Caco-2 (cell line): ENCODE results near the gene LRBA. TPM values are rescaled to one million over a fixed set of nuclear protein-coding genes. Genes with fewer than 3 reads are reported as not detected.

Experiments
- BruUV-seq: library from RNA; stranded (reverse); fragments of 400-500 nt; replicated peaks from 2 replicates; lab custom pipeline; 2021; lab: Mats Ljungman, UMichigan
- CTCF ChIA-PET: fragments of 300-600 bp; sonication (Branson Sonifier 250); formaldehyde crosslinking; loops from one replicate; lab custom pipeline; 2022; ENCODE audit warnings: antibody characterized with exemption; lab: Charles Lee
- POLR2A ChIA-PET: fragments of 300-600 bp; sonication (Branson Sonifier 250); formaldehyde crosslinking; loops from one replicate; lab custom pipeline; 2022; ENCODE audit warnings: antibody characterized with exemption; lab: Charles Lee
- DNase-seq, 2 experiments: peaks; one replicate each; pipeline versions ENCODE4 v3.0.0 to v3.0.0-alpha.2; 2020 to 2022
- H3K27me3 ChIP-seq: replicated peaks from 2 replicates; pipeline ENCODE4 v1.6.0; 2011; ENCODE audit warnings: low read length; ENCODE audit not compliant: control insufficient read depth, insufficient read depth
- H3K36me3 ChIP-seq: 2 replicates; pipeline ENCODE4 v1.5.1; 2011; ENCODE audit warnings: low read length; ENCODE audit not compliant: control insufficient read depth, insufficient read depth
- H3K4me1 ChIP-seq: fragments of 250-450 bp; sonication (Bioruptor Pico); 2 replicates; pipeline ENCODE4 v1.5.1; 2020; ENCODE audit warnings: mild to moderate bottlenecking
- H3K4me3 ChIP-seq: 2 replicates; pipeline ENCODE4 v1.5.1; 2011; ENCODE audit warnings: low read depth, mild to moderate bottlenecking, control low read depth, low read length
- H3K9me3 ChIP-seq: fragments of 250-450 bp; sonication (Bioruptor Pico); 2 replicates; pipeline ENCODE4 v1.5.1; 2020; ENCODE audit warnings: mild to moderate bottlenecking, moderate library complexity
- H3K27ac Mint-ChIP-seq: one replicate; pipeline ENCODE4 v1.8.0; 2022; ENCODE audit warnings: mixed read lengths; ENCODE audit not compliant: unreplicated experiment
- H3K27me3 Mint-ChIP-seq: one replicate; pipeline ENCODE4 v1.8.0; 2022; ENCODE audit warnings: mixed read lengths; ENCODE audit not compliant: insufficient read depth, unreplicated experiment
- H3K36me3 Mint-ChIP-seq: one replicate; pipeline ENCODE4 v1.8.0; 2022; ENCODE audit warnings: mild to moderate bottlenecking, mixed read lengths; ENCODE audit not compliant: insufficient read depth, unreplicated experiment
- H3K4me1 Mint-ChIP-seq: one replicate; pipeline ENCODE4 v1.8.0; 2022; ENCODE audit warnings: low read depth, mixed read lengths; ENCODE audit not compliant: unreplicated experiment
- H3K4me3 Mint-ChIP-seq: one replicate; pipeline ENCODE4 v1.8.0; 2022; ENCODE audit warnings: mild to moderate bottlenecking, moderate library complexity, mixed read lengths; ENCODE audit not compliant: unreplicated experiment
- H3K9me3 Mint-ChIP-seq: one replicate; pipeline ENCODE4 v1.8.0; 2022; ENCODE audit warnings: mixed read lengths; ENCODE audit not compliant: unreplicated experiment
- intact Hi-C: fragments of 100-400 bp; cut with micrococcal nuclease; formaldehyde crosslinking; loops from one replicate; pipeline ENCODE4 v1.10.0; 2022; ENCODE audit not compliant: unreplicated experiment
- total RNA-seq: library from RNA; stranded (reverse); gene quantifications from 2 replicates; pipeline ENCODE4 v1.2.3, GENCODE V29; 2022
- TF ChIP-seq, protein P1 (sequence below), 2 experiments: fragments of 200-600 bp in 1 of 2; IDR thresholded peaks; 1 replicate in 1 of 2; 2 replicates in 1 of 2; pipeline versions ENCODE4 v1.5.1 to v1.8.0; 2011 to 2022; ENCODE audit warnings: antibody characterized with exemption in 1 of 2, control low read depth in 1 of 2, inconsistent platforms in 1 of 2, low read depth in 1 of 2, low read length in 1 of 2, mild to moderate bottlenecking in 1 of 2, moderate library complexity in 1 of 2; ENCODE audit not compliant: insufficient read depth in 1 of 2, severe bottlenecking in 1 of 2, unreplicated experiment in 1 of 2

LRBA gene
- total RNA-seq, 1 experiment from 2014 or later = 53.2 TPM

DNA sequence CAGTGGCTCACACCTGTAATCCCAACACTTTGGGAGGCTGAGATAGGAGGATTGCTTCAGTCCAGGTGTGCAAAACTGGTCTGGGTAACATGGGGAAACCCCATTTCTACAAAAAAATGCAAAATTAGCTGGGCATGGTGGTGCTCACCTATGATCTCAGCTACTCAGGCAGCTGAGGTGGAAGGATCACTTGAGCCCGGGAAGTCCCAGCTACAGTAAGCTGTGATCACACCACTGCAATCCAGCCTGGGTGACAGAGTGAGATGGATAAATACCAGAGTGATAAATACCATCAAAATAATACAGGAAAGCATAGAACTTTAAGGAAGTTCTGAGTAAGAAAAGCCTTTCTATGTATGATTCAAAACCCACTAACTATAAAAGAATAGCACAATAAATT, 52.8 kb downstream of the LRBA start:
- TF ChIP-seq, protein P1, sequence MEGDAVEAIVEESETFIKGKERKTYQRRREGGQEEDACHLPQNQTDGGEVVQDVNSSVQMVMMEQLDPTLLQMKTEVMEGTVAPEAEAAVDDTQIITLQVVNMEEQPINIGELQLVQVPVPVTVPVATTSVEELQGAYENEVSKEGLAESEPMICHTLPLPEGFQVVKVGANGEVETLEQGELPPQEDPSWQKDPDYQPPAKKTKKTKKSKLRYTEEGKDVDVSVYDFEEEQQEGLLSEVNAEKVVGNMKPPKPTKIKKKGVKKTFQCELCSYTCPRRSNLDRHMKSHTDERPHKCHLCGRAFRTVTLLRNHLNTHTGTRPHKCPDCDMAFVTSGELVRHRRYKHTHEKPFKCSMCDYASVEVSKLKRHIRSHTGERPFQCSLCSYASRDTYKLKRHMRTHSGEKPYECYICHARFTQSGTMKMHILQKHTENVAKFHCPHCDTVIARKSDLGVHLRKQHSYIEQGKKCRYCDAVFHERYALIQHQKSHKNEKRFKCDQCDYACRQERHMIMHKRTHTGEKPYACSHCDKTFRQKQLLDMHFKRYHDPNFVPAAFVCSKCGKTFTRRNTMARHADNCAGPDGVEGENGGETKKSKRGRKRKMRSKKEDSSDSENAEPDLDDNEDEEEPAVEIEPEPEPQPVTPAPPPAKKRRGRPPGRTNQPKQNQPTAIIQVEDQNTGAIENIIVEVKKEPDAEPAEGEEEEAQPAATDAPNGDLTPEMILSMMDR (IDR thresholded peaks at IDR 0.05; ENCODE audit: insufficient read depth in 1 of 2, low read depth in 1 of 2, low read length in 1 of 2, severe bottlenecking in 1 of 2, unreplicated experiment in 1 of 2) = no peak
- no peaks in the 10 kb centered on the region for H3K4me1 Mint-ChIP-seq
- H3K4me3 Mint-ChIP-seq = no peak overlapping the region
- Histone ChIP-seq H3K4me1 (no peaks in the 10 kb centered on the region; the same call in 1 of the 2 replicates), H3K27me3 (no peaks in the 10 kb centered on the region), H3K36me3 (no peaks in the 10 kb centered on the region; the same call in 1 of the 2 replicates), H3K4me3 (no peak overlapping the region), H3K9me3 (peaks cover 22% of the 10 kb centered on the region)
- intact Hi-C loops = no loop called here
- DNase-seq = no peak
- ChIA-PET CTCF (no interaction called here), POLR2A (no interaction called here)
- peaks cover 17% of the 10 kb centered on the region for H3K9me3 Mint-ChIP-seq
- peaks cover 11% of the 10 kb centered on the region for H3K36me3 Mint-ChIP-seq
- no peak overlapping the region for H3K27ac Mint-ChIP-seq
- H3K27me3 Mint-ChIP-seq = no peaks in the 10 kb centered on the region
- no TSS peak for BruUV-seq

DNA sequence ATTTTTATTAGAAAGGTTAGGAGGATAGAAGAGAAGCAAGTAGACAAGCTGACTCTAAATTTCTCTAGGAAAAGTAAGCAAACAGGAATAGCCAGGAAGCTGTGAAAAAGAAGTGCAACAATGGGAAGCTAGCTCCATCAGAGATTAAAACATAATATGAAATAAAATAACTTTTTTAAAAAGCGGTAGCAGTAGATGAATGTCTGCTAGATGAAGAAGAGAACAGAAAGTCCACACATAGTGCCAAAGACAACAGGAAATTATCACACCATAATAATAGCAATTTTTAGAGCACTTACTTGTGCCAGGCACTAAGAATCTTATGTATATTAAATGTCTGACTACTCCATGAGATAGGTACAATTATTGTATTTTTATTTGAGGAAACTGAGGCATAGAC, 53.5 kb downstream of the LRBA start:
- no peak for DNase-seq
- BruUV-seq = no TSS peak
- Mint-ChIP-seq H3K4me3 (no peak overlapping the region), H3K4me1 (no peaks in the 10 kb centered on the region), H3K36me3 (peaks cover 17% of the 10 kb centered on the region), H3K27ac (no peak overlapping the region), H3K9me3 (peaks cover 24% of the 10 kb centered on the region), H3K27me3 (no peaks in the 10 kb centered on the region)
- intact Hi-C loops = no loop called here
- POLR2A ChIA-PET = no interaction called here
- Histone ChIP-seq H3K4me1 (no peaks in the 10 kb centered on the region; the same call in 1 of the 2 replicates), H3K36me3 (no peaks in the 10 kb centered on the region; the same call in 1 of the 2 replicates), H3K27me3 (no peaks in the 10 kb centered on the region), H3K9me3 (peaks cover 24% of the 10 kb centered on the region), H3K4me3 (no peak overlapping the region)
- CTCF ChIA-PET = no interaction called here
- TF ChIP-seq, protein P1 (IDR thresholded peaks at IDR 0.05; ENCODE audit: insufficient read depth in 1 of 2, low read depth in 1 of 2, low read length in 1 of 2, severe bottlenecking in 1 of 2, unreplicated experiment in 1 of 2) = no peak

DNA sequence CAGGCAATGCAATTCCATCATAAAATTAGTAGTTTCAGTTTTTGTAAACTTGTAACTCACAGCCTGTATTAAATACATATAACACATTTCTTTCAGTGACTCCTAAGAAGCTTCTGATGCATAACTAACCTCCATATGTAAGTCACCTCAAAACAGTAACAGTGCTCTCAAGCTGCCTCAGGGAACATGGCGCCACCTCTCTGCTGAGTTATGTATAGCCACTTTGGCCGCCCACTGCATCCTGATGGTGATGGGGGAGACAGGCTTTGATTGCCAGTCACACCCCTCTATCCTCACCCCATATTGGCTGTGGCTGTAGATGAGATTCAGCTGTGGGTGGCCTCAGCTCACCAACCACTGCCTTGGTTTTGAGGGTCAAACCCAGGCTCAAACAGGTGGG, 54.3 kb downstream of the LRBA start:
- H3K4me3 Mint-ChIP-seq = no peak overlapping the region
- peaks cover 24% of the 10 kb centered on the region for H3K9me3 ChIP-seq
- H3K27me3 Mint-ChIP-seq = no peaks in the 10 kb centered on the region
- POLR2A ChIA-PET = no interaction called here
- no TSS peak for BruUV-seq
- H3K4me3 ChIP-seq = no peak overlapping the region
- H3K4me1 ChIP-seq = no peaks in the 10 kb centered on the region; the same call in 1 of the 2 replicates
- intact Hi-C loops = no loop called here
- CTCF ChIA-PET = no interaction called here
- TF ChIP-seq, protein P1 (IDR thresholded peaks at IDR 0.05; ENCODE audit: insufficient read depth in 1 of 2, low read depth in 1 of 2, low read length in 1 of 2, severe bottlenecking in 1 of 2, unreplicated experiment in 1 of 2) = peak; percentile 26 to 38
- H3K36me3 ChIP-seq = no peaks in the 10 kb centered on the region; the same call in 1 of the 2 replicates
- H3K36me3 Mint-ChIP-seq = peaks cover 17% of the 10 kb centered on the region
- no peaks in the 10 kb centered on the region for H3K27me3 ChIP-seq
- H3K9me3 Mint-ChIP-seq = peaks cover 31% of the 10 kb centered on the region
- peak in 1 of 2 experiments; percentile 45 for DNase-seq
- no peak overlapping the region for H3K27ac Mint-ChIP-seq
- no peaks in the 10 kb centered on the region for H3K4me1 Mint-ChIP-seq
